GM23338 (cell line): ENCODE measurements around the gene IQSEC3.

Experiments
- CREB1 ChIP-seq: fragments of 250-450 bp; sonication (Bioruptor Pico); IDR thresholded peaks from 2 replicates; pipeline ENCODE4 v1.5.0; 2020; ENCODE audit warnings: low read depth, mild to moderate bottlenecking, moderate library complexity
- CTCF ChIP-seq, 2 experiments: fragments of 200-600 bp in 1 of 2; sonication (generic) in 1 of 2; conservative IDR thresholded peaks; 2 replicates each; pipeline versions ENCODE4 v1.5.1 to v1.6.1; 2016 to 2017; ENCODE audit warnings: antibody characterized with exemption in 2 of 2, low read depth in 2 of 2, mild to moderate bottlenecking in 2 of 2, moderate library complexity in 1 of 2
- EZH2 ChIP-seq: fragments of 200-600 bp; sonication (generic); IDR thresholded peaks from one replicate; pipeline ENCODE4 v1.8.0; 2017; ENCODE audit warnings: antibody characterized with exemption, mild to moderate bottlenecking, low read depth; ENCODE audit not compliant: unreplicated experiment
- EZH2phosphoT487 ChIP-seq: fragments of 200-600 bp; sonication (generic); IDR thresholded peaks from one replicate; pipeline ENCODE4 v1.8.1; 2018; ENCODE audit warnings: antibody characterized with exemption; ENCODE audit not compliant: unreplicated experiment
- JUNB ChIP-seq: IDR thresholded peaks from one replicate; pipeline ENCODE4 v1.6.1; 2016; ENCODE audit warnings: antibody characterized with exemption; ENCODE audit not compliant: unreplicated experiment
- NANOG ChIP-seq: IDR thresholded peaks from 2 replicates; pipeline ENCODE4 v1.6.1; 2016; ENCODE audit warnings: antibody characterized with exemption, borderline replicate concordance
- POLR2AphosphoS5 ChIP-seq: IDR thresholded peaks from 2 replicates; pipeline ENCODE4 v1.6.1; 2016; ENCODE audit warnings: antibody characterized with exemption, low read depth
- REST ChIP-seq: IDR thresholded peaks from one replicate; pipeline ENCODE4 v1.6.1; 2018; ENCODE audit warnings: antibody characterized with exemption; ENCODE audit not compliant: unreplicated experiment
- STAT1 ChIP-seq: IDR thresholded peaks from one replicate; pipeline ENCODE4 v1.6.1; 2016; ENCODE audit warnings: antibody characterized with exemption; ENCODE audit not compliant: unreplicated experiment
- ZNF114 ChIP-seq: fragments of 250-450 bp; sonication (Bioruptor Pico); IDR thresholded peaks from 2 replicates; pipeline ENCODE4 v1.5.0; 2020; ENCODE audit warnings: mild to moderate bottlenecking, moderate library complexity
- ZNF331 ChIP-seq: fragments of 250-450 bp; sonication (Bioruptor Pico); IDR thresholded peaks from 2 replicates; pipeline ENCODE4 v1.5.0; 2020; ENCODE audit warnings: low read depth, mild to moderate bottlenecking, moderate library complexity
- ZNF462 ChIP-seq: fragments of 250-450 bp; sonication (Bioruptor Pico); IDR thresholded peaks from 2 replicates; pipeline ENCODE4 v1.5.0; 2020; ENCODE audit warnings: mild to moderate bottlenecking, moderate library complexity

GRCh38 chr12:22530-23201, 43.9 kb upstream of the IQSEC3 start:
- TF ChIP-seq CTCF (conservative IDR thresholded peaks at IDR 0.05; ENCODE audit: low read depth in 2 of 2) (no peak), ZNF114 (CRISPR knock-in tag) (no peak), NANOG (no peak), EZH2 (no peak), REST (no peak), EZH2phosphoT487 (no peak), POLR2AphosphoS5 (no peak), CREB1 (no peak), ZNF462 (CRISPR knock-in tag) (no peak), ZNF331 (no peak), JUNB (no peak), STAT1 (no peak)
